Left hindlimb (tissue), 1 donor: ENCODE measurements around the gene FTO.
"Not testable (repeated sequence)": the region's sequence is repeated elsewhere in the genome, so short reads cannot be mapped to it uniquely, and the experiment has no call there.

Experiments
- DNase-seq: peaks from one replicate; pipeline ENCODE4 v3.0.0-alpha.2; 2018

The FTO gene

DNA sequence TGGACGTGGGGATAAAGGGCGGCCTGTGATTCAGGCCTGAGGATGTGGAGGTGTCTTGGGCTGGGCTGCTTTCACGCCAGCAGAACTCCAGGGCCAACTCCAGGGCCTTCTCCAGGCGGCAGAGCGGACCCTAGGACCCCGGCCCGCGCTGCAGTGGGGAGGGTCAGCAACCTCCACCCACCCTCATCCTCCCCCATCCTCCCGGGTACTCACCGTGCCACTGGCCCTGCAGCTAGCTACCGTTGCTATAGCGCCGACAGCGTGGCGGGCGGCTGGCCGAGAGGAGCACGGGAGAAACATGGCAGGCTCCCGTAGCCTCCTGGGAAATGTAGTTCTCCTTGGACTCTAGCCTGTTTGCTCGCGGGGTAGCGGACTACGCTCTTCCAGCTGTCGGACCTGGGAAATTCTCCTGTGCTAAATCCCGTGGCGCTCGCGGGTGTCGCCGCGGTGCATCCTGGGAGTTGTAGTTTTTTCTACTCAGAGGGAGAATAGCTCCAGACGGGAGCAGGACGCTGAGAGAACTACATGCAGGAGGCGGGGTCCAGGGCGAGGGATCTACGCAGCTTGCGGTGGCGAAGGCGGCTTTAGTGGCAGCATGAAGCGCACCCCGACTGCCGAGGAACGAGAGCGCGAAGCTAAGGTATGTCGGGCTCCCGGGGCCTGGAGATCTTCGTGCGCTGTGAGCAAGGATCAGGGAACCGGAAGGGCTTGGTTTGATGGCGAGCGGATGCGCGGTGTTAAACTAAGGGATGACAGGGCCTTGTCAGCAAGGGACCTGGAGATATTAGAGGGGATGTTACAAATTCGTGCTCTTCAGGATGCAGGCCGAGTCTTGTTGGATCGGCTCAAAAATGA, at the start of gene FTO, which contains the start of gene RPGRIP1L:
Gene FTO (plus strand): TSS at position 567 of the 855 bp plus-strand sequence.
Gene RPGRIP1L (minus strand): TSS at position 270 of the 855 bp plus-strand sequence. CDS start 3,136 bp downstream, outside the sequence.
- peak; percentile 100 for DNase-seq

DNA sequence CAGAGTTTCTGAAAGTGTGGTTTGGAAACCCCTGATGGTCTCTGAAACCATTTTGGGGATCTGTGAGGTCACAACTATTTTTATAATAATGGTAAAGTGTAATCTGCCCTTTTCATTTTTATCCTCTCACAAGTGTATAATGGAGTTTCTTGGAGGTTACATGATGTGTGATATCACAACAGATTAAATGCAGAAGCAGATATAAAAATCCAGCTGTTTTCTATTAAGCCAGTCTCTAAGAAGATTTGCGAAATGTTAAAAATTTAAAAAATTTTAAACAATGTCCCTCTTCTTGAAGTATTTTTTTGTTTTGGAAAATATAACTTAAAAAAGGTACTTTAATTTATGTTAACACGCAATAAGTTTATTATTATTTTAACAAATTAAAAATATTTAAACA, 49.0 kb upstream of the FTO start:
- no peak for DNase-seq

DNA sequence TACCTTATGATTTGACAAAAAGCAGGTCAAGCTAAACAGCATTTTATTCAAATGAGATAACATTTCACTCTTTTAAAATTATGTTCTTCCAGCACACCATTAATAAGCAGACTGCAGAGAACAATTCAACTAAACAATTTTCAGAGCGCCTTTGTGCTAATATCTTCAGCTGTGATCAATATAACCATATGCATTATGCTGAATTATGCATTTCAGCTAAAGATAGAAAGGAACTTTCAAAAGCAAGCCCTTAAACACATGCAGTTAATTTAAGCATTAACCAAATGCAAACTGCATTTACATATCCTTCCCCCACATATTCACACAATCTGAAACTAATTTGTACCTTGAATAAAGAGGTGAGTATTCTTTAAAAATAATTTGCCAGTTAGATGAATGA, 41.9 kb upstream of the FTO start:
- DNase-seq, result no peak

DNA sequence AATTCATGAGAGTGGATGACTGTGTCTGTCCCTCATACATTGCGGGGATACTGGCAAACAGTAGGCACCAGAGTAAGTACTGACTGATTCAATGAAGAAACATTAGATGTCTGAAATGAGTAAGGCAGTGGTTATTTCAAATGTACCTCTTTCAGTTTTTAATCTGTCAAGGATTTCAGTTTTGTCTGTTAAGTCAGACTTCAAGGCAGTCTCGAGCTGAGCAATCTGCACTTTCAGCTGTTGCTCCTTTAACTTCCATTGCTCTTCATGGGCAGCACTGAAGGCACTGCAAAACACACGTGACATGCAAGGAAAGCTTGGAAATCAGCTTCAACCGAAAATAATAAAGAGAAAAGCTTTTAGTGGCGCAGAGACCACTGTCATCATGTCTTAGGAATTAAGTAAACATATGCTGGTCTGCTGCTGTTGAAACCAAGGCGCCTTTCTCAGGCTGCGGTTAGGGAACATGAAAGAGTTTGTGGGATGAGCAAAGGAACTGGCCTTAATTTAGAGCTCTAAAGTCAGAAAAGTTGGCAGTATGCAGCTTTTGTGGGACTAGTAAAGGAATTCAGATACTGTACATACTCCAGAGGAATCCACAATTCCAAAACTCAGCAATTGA, 39.1 kb upstream of the FTO start:
- peak; percentile 62 for DNase-seq

DNA sequence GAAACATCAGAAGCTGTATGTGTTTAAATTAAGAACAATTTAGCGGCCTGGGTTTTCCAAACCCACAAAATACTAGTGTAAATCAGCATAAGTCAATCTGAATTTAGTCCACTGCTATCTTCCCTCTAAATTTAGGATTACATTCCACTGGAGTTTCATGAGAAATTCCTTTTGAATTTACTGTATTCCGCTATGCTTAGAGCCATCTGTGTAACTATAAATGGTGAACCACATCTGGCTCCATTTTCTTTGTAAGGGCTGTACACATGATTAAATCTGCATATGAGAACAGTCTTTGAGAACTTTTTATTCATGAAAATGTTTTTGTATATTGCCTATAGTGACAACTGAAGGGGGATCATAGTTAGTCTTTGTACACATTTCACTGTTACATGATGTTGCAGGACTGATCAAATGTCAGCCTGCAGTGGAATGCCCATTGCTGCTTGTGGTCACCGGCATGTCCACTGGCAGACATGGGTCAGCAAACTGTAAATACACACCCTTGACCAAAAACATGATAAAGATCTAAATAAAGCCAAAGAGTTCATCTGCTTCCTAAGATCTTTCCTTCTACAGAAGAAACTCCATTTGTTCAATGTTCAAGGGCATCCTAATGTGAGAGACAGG, 37.1 kb upstream of the FTO start:
- DNase-seq, result no peak

GRCh38 chr16:53668869-53669268, 35.1 kb upstream of the FTO start:
- no peak for DNase-seq

- DNase-seq, result no peak
Observed at GRCh38 chr16:53672461-53672860, 31.5 kb upstream of the FTO start.

DNA sequence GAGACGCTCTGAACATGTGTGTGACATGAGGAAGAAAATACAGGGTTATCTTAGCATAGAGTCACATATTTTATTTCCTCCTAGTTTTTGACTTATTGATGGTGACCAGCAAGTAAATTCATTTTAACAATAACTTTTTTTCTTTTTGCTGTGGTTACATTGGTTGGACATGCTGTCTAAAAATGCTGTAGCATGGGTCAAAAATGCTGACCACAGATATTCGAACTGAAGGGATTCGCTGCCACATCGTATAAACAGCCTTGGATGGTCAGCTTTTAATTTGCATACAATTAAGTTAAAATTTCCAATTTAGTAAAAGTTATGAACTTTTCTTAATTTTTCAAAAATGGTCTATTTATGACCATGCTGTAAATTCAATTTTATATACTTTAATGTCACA, 30.8 kb upstream of the FTO start:
- no peak for DNase-seq

GRCh38 chr16:53678155-53678554, 25.8 kb upstream of the FTO start:
- DNase-seq, result no peak

DNA sequence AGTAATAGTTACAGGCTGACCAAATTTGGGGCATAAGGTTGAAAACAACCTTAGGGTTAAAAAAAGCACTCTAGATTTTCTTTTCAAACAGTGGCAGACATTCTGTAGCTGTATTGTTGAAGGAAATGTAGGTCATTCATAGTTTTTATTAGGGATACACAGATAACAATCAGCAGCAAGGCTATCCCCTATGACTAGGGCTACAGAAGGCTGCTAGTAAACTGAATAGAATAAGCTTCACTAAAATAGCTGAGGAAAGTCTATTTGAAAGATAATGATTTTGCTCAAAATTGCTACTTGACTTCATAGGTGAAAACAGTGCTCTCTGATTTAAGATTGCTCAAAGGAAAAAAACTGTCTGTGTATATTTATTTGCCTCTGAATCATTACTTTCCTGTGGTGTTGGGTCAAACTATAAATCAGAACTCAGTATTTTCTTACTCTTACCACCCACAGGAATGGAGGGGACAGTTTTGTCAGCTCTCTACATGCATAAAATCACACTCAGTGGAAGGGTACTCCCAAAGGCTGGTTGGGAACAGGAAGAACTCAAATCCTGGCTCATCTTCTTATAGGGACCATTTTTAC, 25.1 kb upstream of the FTO start:
- no peak for DNase-seq

GRCh38 chr16:53680756-53681155, 23.2 kb upstream of the FTO start:
- no peak for DNase-seq

- no peak for DNase-seq
Observed at GRCh38 chr16:53681354-53681753, 22.6 kb upstream of the FTO start.

- DNase-seq, result not testable (repeated sequence)
Observed at GRCh38 chr16:53685334-53685733, 18.6 kb upstream of the FTO start.

DNA sequence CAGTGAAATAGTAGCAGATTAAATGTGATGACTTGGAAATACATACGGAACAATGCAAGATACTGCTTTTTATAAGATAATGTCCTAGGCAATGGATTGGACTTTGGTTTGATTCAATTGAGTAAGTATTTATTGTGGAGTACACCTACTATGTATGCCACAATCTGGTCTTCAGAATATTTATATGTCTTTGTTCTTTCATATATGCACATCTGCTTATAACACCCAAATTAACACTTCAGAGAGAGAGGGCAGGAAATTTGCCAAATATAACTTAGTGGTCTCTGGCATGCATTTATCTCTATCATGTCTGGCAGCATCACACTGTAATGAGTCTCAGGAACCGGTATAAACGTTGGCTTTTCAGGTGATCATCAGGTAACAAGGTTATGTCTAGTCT, 17.2 kb upstream of the FTO start:
- no peak for DNase-seq

GRCh38 chr16:53689636-53690035, 14.3 kb upstream of the FTO start:
- DNase-seq, result no peak

GRCh38 chr16:53690771-53691170, 13.2 kb upstream of the FTO start:
- no peak for DNase-seq

DNA sequence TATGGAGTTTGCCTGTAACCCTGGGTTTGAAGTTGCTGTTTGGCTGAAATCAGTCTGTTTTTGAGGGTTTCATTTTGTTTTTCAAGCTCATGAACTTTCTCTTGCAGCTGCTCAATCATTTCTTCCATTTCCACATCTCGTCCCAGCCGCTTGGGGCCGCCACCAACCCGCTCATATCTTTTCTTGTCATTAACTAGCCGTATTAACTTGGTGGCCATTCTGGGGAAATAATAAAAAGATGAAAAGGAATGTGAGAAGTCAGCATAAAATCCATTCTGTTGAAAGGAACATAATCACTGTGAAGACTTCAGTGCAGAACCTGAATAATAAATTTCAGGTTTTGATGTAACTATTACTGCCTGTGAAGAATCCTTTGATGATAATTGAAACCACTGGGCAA, 11.8 kb upstream of the FTO start:
- DNase-seq, result peak; percentile 31

GRCh38 chr16:53693320-53693719, 10.6 kb upstream of the FTO start:
- no peak for DNase-seq

DNA sequence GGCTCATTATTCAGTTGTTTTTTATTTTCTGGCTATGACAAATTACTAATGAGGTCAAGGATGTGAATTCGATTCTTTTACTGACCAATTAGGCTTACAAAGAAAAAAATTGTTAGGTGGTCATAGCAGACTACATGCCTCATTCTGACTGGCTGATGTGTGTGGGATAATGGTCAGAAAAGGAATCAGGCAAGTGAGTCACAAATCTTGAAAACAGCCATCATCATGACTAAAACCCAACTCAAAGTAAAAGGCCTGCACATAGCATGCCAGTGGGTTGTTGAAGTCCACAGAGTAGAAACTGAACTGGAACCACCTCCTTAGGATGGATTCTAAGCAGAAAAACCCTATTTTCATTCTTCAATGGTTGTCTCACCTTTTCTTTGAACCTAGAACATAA, 8.9 kb upstream of the FTO start:
- DNase-seq, result no peak

DNA sequence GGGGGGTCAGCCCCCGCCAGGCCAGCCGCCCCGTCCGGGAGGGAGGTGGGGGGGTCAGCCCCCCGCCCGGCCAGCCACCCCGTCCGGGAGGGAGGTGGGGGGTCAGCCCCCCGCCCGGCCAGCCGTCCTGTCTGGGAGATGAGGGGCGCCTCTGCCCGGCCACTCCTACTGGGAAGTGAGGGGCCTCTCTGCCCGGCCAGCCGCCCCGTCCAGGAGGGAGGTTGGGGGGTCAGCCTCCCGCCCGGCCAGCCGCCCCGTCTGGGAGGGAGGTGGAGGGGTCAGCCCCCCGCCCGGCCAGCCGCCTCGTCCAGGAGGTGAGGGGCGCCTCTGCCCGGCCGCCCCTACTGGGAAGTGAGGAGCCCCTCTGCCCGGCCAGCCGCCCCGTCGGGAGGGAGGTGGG, 5.7 kb upstream of the FTO start:
- not testable (repeated sequence) for DNase-seq

- no peak for DNase-seq
Observed at GRCh38 chr16:53704445-53704813, 473 bp downstream of the FTO start.

- DNase-seq, result no peak
Observed at GRCh38 chr16:53707671-53708070, 3.7 kb downstream of the FTO start.

GRCh38 chr16:53708490-53708889, 4.5 kb downstream of the FTO start:
- no peak for DNase-seq

GRCh38 chr16:53711390-53711789, 7.4 kb downstream of the FTO start:
- DNase-seq, result no peak
